Measurements from ENCODE around the gene FAM47A. TPM values are rescaled to one million over a fixed set of nuclear protein-coding genes. Genes with fewer than 3 reads are reported as not detected.

The FAM47A gene
- total and polyA plus RNA-seq, 9 of the 15 experiments (the other 6 are each of a cell fraction or from before 2014, with no cell fraction given), result not detected

DNA sequence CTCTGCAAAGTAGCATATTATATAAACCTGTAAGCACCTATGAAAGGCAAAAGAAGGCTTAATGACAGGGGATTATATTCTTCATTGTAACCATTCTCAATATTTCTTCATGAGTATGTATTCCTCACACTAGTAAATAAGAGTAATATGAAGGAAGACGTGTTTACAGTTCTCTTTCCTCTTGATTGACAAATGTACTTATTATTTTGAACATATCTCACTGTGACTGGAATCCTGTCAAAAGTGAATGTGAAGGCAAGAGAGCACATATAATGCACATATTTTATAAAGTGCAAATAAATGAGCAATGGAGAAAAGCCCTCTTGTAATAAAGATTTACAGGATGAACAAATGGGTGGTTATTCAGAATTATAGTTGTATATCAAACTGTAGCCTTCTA is 19.7 kb downstream of the FAM47A start:
- H3K79me2 ChIP-seq (ENCODE audit: control insufficient read depth, insufficient read depth, low read length), result no peaks in the 10 kb centered on the region
- intact Hi-C loops (cut with micrococcal nuclease) (no loop called here), in situ Hi-C loops (cut with MboI) (no loop called here)
- no peak overlapping the region for H3K4me2 ChIP-seq (ENCODE audit: insufficient read depth, low read length)
- no peak overlapping the region for H3K9ac ChIP-seq (ENCODE audit: insufficient read depth in 1 of 2, low read depth in 2 of 2, low read length in 2 of 2)
- no peak for DNase-seq (ENCODE audit: extremely low read depth in 1 of 4, low spot score in 3 of 4)
- no TSS peak for BruUV-seq (replicated peaks)
- ChIA-PET POLR2A (no interaction called here), CTCF (ENCODE audit: low intra/inter-chr PET ratio) (no interaction called here)
- FAIRE-seq, result no peak
- H3K9me3 ChIP-seq (replicated peaks; ENCODE audit: control insufficient read depth, insufficient read depth, low read depth, low read length), result no peaks in the 10 kb centered on the region
- no peaks in the 10 kb centered on the region for H3K4me1 ChIP-seq (replicated peaks in 1 of 2; ENCODE audit: control insufficient read depth in 2 of 2, insufficient read depth in 2 of 2, low read length in 2 of 2)
- H3K27me3 ChIP-seq (ENCODE audit: control insufficient read depth in 2 of 2, insufficient read depth in 2 of 2, low read length in 2 of 2), result no peaks in the 10 kb centered on the region
- H3K9me1 ChIP-seq (ENCODE audit: control insufficient read depth, insufficient read depth, low read length), result no peaks in the 10 kb centered on the region
- H3K36me3 ChIP-seq (ENCODE audit: control insufficient read depth, insufficient read depth, low read length), result no peaks in the 10 kb centered on the region
- H2AFZ ChIP-seq (ENCODE audit: low read depth, low read length), result no peak overlapping the region
- 10% methylated on average over 1 of the region's 1 CpG for WGBS (ENCODE audit: insufficient coverage, low coverage, missing lambda C conversion rate)
- no peak for ATAC-seq
- H4K20me1 ChIP-seq (replicated peaks; ENCODE audit: control insufficient read depth, insufficient read depth, low read length), result no peaks in the 10 kb centered on the region
- no peak overlapping the region for H3K4me3 ChIP-seq
- TF ChIP-seq, protein P1, sequence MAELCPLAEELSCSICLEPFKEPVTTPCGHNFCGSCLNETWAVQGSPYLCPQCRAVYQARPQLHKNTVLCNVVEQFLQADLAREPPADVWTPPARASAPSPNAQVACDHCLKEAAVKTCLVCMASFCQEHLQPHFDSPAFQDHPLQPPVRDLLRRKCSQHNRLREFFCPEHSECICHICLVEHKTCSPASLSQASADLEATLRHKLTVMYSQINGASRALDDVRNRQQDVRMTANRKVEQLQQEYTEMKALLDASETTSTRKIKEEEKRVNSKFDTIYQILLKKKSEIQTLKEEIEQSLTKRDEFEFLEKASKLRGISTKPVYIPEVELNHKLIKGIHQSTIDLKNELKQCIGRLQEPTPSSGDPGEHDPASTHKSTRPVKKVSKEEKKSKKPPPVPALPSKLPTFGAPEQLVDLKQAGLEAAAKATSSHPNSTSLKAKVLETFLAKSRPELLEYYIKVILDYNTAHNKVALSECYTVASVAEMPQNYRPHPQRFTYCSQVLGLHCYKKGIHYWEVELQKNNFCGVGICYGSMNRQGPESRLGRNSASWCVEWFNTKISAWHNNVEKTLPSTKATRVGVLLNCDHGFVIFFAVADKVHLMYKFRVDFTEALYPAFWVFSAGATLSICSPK (IDR thresholded peaks at IDR 0.05; ENCODE audit: borderline replicate concordance), result no peak
- TF ChIP-seq RBBP5 (IDR thresholded peaks at IDR 0.05; ENCODE audit: borderline replicate concordance, insufficient read depth, low read length, poor library complexity, severe bottlenecking) (no peak), ZNF696 (CRISPR knock-in tag; conservative IDR thresholded peaks at IDR 0.05) (no peak), CXXC5 (CRISPR knock-in tag; IDR thresholded peaks at IDR 0.05) (no peak), MEF2D (tag; conservative IDR thresholded peaks at IDR 0.05; ENCODE audit: low read depth) (no peak), HLTF (IDR thresholded peaks at IDR 0.05) (no peak), PCBP2 (IDR thresholded peaks at IDR 0.05; ENCODE audit: low read depth, low read length, poor library complexity, severe bottlenecking) (no peak), KLF6 (CRISPR knock-in tag; IDR thresholded peaks at IDR 0.05; ENCODE audit: borderline replicate concordance) (no peak), HNRNPK (IDR thresholded peaks at IDR 0.05; ENCODE audit: low read depth, low read length, poor library complexity, severe bottlenecking) (no peak)
- TF ChIP-seq, protein P2, sequence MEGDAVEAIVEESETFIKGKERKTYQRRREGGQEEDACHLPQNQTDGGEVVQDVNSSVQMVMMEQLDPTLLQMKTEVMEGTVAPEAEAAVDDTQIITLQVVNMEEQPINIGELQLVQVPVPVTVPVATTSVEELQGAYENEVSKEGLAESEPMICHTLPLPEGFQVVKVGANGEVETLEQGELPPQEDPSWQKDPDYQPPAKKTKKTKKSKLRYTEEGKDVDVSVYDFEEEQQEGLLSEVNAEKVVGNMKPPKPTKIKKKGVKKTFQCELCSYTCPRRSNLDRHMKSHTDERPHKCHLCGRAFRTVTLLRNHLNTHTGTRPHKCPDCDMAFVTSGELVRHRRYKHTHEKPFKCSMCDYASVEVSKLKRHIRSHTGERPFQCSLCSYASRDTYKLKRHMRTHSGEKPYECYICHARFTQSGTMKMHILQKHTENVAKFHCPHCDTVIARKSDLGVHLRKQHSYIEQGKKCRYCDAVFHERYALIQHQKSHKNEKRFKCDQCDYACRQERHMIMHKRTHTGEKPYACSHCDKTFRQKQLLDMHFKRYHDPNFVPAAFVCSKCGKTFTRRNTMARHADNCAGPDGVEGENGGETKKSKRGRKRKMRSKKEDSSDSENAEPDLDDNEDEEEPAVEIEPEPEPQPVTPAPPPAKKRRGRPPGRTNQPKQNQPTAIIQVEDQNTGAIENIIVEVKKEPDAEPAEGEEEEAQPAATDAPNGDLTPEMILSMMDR (IDR thresholded peaks at IDR 0.05 in 2 of 3, conservative IDR thresholded peaks at IDR 0.05 in 1 of 3; ENCODE audit: insufficient read depth in 2 of 3, low read depth in 1 of 3, low read length in 3 of 3), result no peak
- no peak overlapping the region for H3K27ac ChIP-seq (ENCODE audit: extremely low read depth, low read depth, low read length)
